ENCODE results near the gene BRD7. TPM values are rescaled to one million over a fixed set of nuclear protein-coding genes. Genes with fewer than 3 reads are reported as not detected.

Gene BRD7
- total RNA-seq, 1 experiment from 2014 or later = 76.6 TPM

GRCh38 chr16:50294955-50295354 is 73.8 kb downstream of the BRD7 start:
- 0 out of 2 replicates have a peak, but pooled peaks cover 8% of the 10 kb centered on the region for H4K20me1 ChIP-seq (ENCODE audit: insufficient read depth)

GRCh38 chr16:50293994-50294855 is 74.6 kb downstream of the BRD7 start:
- intact Hi-C loops (cut with micrococcal nuclease; ENCODE audit: unreplicated experiment) = no loop called here
- CTCF ChIA-PET = no interaction called here
- TF ChIP-seq CTCF (conservative IDR thresholded peaks at IDR 0.05) = no peak
- no peak for TF ChIP-seq EZH2 (IDR thresholded peaks at IDR 0.05; ENCODE audit: low read depth)

More at GRCh38 chr16:50294955-50295354, 73.8 kb downstream of the BRD7 start:
- Histone ChIP-seq H3K27me3 (ENCODE audit: insufficient read depth, low read depth) (no peaks in the 10 kb centered on the region), H3F3A (ENCODE audit: insufficient read depth, low read depth) (no peaks in the 10 kb centered on the region), H3K9me3 (ENCODE audit: insufficient read depth, low read depth) (no peaks in the 10 kb centered on the region), H3K4me1 (replicated peaks; ENCODE audit: insufficient read depth) (no peaks in the 10 kb centered on the region), H3K27ac (no peak overlapping the region), H3K9me2 (ENCODE audit: insufficient read depth) (no peaks in the 10 kb centered on the region), H3K4me3 (no peak overlapping the region), H3K4me2 (no peak overlapping the region), H3K36me3 (ENCODE audit: low read depth) (no peaks in the 10 kb centered on the region), H3K79me2 (ENCODE audit: low read depth) (no peaks in the 10 kb centered on the region), H2AFZ (no peak overlapping the region)
- ChIA-PET CTCF (no interaction called here), POLR2A (ENCODE audit: unreplicated experiment) (no interaction called here)
- no peak for DNase-seq
- BruUV-seq (replicated peaks) = no TSS peak
- intact Hi-C loops (cut with micrococcal nuclease; ENCODE audit: unreplicated experiment) = no loop called here
- TF ChIP-seq CTCF (conservative IDR thresholded peaks at IDR 0.05) = no peak
- no peak for TF ChIP-seq EZH2 (IDR thresholded peaks at IDR 0.05; ENCODE audit: low read depth)

GRCh38 chr16:50293041-50293783 is 75.6 kb downstream of the BRD7 start:
- Histone ChIP-seq H3F3A (ENCODE audit: insufficient read depth, low read depth) (no peaks in the 10 kb centered on the region), H3K4me2 (no peak overlapping the region), H3K36me3 (ENCODE audit: low read depth) (no peaks in the 10 kb centered on the region), H3K9me3 (ENCODE audit: insufficient read depth, low read depth) (no peaks in the 10 kb centered on the region), H3K27me3 (ENCODE audit: insufficient read depth, low read depth) (no peaks in the 10 kb centered on the region), H3K27ac (no peak overlapping the region), H3K9me2 (ENCODE audit: insufficient read depth) (no peaks in the 10 kb centered on the region), H2AFZ (no peak overlapping the region), H3K4me1 (replicated peaks; ENCODE audit: insufficient read depth) (no peaks in the 10 kb centered on the region), H3K4me3 (no peak overlapping the region), H4K20me1 (ENCODE audit: insufficient read depth) (0 out of 2 replicates have a peak, but pooled peaks cover 8% of the 10 kb centered on the region), H3K79me2 (ENCODE audit: low read depth) (no peaks in the 10 kb centered on the region)
- intact Hi-C loops (cut with micrococcal nuclease; ENCODE audit: unreplicated experiment) = no loop called here
- DNase-seq = no peak
- no peak for TF ChIP-seq EZH2 (IDR thresholded peaks at IDR 0.05; ENCODE audit: low read depth)
- TF ChIP-seq CTCF (conservative IDR thresholded peaks at IDR 0.05) = no peak
- ChIA-PET POLR2A (ENCODE audit: unreplicated experiment) (no interaction called here), CTCF (no interaction called here)
- BruUV-seq (replicated peaks) = no TSS peak

More at GRCh38 chr16:50293994-50294855, 74.6 kb downstream of the BRD7 start:
- H3K36me3 ChIP-seq (ENCODE audit: low read depth) = no peaks in the 10 kb centered on the region
- no peak overlapping the region for H3K27ac ChIP-seq
- H3F3A ChIP-seq (ENCODE audit: insufficient read depth, low read depth) = no peaks in the 10 kb centered on the region
- H3K4me2 ChIP-seq = no peak overlapping the region
- no peaks in the 10 kb centered on the region for H3K9me3 ChIP-seq (ENCODE audit: insufficient read depth, low read depth)
- H3K9me2 ChIP-seq (ENCODE audit: insufficient read depth) = no peaks in the 10 kb centered on the region
- no peaks in the 10 kb centered on the region for H3K4me1 ChIP-seq (replicated peaks; ENCODE audit: insufficient read depth)
- H4K20me1 ChIP-seq (ENCODE audit: insufficient read depth) = 0 out of 2 replicates have a peak, but pooled peaks cover 8% of the 10 kb centered on the region
- H3K79me2 ChIP-seq (ENCODE audit: low read depth) = no peaks in the 10 kb centered on the region
- H3K27me3 ChIP-seq (ENCODE audit: insufficient read depth, low read depth) = no peaks in the 10 kb centered on the region
- no peak overlapping the region for H2AFZ ChIP-seq
- DNase-seq = no peak
- no TSS peak for BruUV-seq (replicated peaks)
- POLR2A ChIA-PET (ENCODE audit: unreplicated experiment) = no interaction called here
- H3K4me3 ChIP-seq = no peak overlapping the region

All from PC-9 (cell line).